Activated CD4-positive, alpha-beta T cell treated with anti-CD3 and anti-CD28 coated beads, Interleukin-2, amount 50 U/mL, for 24 hours (primary cell): ENCODE measurements around the gene NR5A1.

ENCODE experiments used
- DNase-seq, 2 donors: peaks; one replicate each; pipeline ENCODE4 v3.0.0-alpha.2; 2020; ENCODE audit warnings: low read depth in 1 of 2, low spot score in 1 of 2

NR5A1 gene

DNA sequence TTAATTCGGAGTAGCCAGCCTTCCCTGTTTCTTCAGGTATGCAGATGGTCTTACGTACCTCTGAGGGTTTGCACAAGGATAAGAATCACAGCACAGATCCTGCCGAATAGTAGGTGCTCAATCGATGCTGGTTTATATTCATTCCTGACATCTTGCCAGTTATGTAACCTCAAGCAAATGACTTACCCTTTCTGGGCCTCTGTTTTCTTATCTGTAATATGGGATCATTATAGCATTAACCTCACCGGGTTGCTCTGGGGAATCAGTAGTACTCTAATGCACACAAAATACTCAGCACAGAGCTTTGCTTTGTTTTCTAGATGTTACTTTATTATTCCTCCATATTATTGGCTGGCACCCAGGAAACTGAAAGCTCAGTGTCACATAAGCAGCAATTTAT is 7.7 kb upstream of the NR5A1 start:
- no peak for DNase-seq

GRCh38 chr9:124514125-124514524 is 6.9 kb upstream of the NR5A1 start:
- no peak for DNase-seq

- DNase-seq: no peak
These were observed 6.3 kb upstream of the NR5A1 start for GRCh38 chr9:124513376-124513994.

GRCh38 chr9:124512806-124513204 is 5.6 kb upstream of the NR5A1 start:
- no peak for DNase-seq

- DNase-seq: no peak
These were observed 4.9 kb upstream of the NR5A1 start for GRCh38 chr9:124511891-124512805.

DNA sequence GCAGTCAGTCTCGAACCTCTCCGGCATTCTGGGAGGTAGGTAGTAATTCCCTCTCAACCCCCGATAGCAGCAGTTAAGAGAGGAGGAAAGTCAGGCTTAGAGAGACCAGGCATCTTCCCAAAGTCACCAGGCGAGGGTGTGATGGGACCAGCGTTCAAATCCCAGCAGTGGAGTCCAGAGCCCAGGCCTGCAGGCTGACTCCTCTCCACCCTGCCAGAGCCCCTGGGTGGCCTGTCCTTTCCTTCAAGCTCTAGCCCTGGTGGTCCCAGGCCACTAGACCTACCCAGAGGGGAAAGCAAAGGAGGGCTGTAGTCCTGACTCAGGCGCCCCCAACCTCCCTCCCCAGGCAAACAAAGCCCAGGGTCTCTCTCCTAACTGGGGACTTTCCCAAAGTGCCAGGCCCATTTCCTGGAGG is 4.2 kb upstream of the NR5A1 start:
- no peak for DNase-seq

- no peak for DNase-seq
These were observed 3.6 kb upstream of the NR5A1 start for GRCh38 chr9:124510650-124511425.

DNA sequence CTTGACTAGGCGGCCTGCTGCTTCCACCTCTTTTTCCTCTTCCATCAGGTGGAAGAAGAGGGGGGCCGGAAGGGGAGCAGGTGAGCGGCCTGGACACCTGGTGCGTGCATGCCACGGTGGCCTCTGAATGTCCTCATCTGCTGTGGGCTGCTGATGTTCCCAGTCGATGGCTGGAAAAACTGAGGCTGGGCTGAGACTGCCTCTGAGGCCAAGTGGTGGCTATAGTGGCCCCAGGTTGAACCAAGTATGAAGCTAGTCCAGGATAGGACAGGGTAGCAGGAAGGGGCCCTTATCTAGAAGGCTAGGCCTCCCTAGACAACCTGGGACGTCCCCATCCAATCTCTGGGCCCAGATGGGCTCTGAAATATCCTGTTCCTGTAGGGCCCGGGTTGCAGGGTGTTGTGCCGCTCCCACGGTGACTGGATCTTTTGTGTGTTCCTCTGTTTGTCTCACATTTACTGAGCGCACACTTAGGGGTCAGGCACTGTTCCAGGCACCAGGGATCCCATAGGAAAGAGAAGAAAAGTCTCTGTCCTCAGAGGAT is 753 bp upstream of the NR5A1 start:
- no peak for DNase-seq

DNA sequence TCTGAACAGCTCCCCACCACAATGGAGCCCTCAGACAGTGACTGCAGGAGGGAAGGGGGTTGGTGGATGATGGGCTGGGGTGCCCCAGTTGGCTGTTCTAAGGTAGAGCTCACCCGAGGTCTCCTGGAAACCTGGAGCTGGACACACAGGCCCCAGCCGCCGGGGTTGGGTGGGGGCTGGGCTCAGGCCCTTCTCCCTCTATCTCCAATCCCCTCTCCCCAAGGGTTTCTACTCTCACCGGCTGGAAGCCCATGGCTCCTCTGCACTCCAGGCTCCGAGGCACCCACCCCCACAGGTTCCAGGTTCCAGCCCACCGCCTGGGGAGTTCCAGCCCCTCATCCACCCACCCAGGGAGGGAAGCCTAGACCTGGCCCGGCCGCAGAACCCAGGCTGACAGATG is 766 bp downstream of the NR5A1 start:
- no peak for DNase-seq

DNA sequence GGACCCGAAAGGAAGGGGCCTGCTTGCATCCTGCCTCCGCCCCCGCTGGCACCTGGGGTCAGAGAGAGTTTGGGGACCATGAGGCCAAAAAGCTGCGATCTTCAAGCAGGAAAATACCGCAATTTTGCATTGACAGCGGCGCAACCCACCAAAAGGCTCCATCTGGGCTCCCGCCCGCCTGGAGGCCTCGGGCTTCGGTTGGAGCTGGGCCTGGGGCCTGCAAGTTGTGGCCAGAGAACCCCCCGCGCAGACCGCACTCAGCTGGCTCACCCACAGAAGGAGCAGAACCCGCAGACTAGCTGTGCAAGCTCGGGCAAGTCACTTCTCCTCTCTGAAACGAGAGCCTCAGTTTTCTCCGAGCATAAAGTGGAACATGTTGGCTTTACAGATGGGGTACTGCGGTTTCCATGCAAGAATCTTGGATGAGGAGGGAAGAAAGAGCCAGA is 1.3 kb downstream of the NR5A1 start:
- no peak for DNase-seq

DNA sequence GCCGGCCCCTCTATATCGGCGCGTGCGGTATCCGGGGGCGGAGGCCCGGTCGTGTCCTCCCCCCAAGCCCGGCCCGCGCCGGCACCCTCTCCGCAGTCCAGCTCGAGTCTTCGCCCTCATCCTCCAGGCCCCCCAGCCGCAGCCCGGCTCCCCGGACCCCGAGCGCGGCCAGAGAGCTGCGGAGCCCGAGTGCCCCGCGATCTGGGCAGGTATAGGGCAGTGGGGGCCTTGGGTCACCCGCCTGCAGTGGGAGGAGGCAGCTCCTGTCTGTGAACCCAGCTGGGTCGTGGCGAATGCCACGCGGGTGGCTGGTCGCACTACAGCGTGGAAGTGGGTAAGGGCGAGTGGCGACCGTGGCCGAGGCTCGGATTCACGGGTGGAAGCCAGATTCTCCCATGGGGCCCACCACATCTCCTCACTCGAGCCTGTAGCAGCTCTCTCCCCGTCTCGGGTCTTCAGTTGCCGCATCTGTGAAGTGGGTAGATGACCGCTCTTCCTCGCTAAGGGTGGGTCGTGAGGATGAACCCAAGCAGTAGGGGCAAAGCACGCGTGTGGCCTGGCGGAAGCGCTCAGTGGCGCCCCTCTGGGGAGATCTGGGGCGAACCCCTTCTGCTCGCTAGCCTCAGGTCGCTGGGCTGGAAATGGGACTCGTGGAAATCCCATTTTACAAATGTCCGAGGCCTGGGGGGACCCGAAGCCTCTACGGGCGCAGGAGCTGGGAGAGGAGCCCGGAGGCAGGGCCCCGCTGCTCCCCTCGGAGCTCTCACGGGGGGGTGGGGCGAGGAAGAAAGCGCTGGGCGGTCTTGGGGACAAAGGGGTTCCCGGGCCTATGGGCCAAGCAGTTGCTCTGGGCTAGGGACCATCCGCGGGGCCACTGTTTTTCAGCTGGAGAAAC is 1.9 kb downstream of the NR5A1 start:
- no peak for DNase-seq

- DNase-seq: no peak
These were observed 2.6 kb downstream of the NR5A1 start for GRCh38 chr9:124504530-124505005.

DNA sequence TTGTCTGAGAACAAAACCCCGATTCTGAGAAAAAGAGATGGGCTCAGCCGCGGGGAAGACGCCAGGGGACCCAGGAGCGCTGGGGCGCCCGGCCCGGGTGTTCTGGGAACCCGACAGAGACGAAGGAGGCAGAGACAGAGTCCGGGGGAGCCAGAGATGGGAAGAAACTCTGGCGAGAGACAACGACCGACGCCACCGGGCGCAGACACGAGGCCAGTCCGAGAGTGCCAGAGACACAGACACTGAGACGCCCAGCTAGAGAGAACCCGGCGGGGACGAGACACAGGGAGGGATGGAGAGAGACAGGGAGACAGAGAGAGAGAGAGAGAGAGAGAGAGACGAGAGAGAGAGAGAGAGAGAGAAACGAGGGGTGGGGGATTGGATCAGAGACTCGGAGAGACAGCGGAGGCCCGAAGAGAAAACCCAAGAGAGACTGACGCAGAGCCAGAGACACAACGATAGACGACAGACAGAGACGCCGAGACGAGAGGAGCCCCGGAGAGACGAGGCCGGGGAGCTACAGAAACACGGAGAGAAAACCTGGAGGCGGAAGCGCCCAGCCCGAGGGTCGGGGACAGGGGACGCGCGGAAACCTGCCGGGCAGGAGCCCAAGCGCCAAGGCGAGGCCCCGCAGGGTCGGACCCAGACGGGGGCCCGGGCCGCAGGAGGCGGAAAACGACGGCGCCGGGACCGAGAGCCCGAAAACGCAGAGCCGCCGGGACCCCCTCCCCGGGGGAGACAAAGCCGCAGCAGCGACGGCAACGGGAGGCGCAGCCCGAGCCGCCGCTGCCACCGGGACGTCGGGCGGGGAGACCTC is 3.3 kb downstream of the NR5A1 start:
- DNase-seq: no peak

DNA sequence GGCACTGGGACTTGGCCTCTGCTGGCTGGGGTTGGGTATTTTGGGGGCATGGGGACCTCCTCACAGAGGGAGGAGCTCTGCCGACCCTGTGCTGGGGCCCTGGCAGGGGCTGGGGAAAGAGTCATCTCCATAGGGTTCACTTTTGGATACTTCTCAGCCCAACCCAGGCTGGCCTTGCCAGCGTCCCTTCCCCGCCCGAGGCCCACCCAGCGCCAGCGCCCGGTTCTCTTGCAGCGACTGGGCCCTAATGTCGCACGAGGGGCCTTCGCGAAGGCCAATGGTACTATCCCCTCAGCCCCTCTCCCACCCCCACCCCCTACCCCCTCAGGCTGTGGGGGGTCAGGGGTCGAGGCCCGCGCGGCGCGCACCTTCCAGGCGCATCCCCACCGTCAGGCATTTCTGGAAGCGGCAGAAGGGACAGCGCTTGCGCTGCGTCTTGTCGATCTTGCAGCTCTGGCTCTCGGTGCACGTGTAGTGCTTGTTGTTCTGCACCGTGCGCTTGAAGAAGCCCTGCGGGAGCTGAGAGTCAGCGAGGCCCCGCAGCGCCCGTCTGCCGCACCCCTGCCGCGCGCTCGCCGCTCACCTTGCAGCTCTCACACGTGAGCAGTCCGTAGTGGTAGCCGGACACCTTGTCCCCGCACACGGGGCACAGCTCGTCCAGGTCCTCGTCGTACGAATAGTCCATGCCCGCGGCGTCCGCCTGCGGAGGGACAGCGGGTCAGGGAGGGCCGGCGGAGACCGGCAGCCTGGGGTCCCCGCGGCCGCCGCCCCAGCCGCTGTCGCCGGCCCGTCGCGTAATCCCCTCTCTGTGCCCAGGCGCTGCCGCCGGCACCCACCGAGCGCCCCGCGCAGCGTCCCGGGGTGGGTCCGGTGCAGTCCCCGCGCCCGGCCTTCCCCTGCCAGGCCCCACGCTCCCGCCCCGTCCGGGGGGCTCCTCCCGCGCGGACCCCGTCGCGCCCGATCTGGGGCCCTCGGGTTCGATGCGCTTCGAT is 4.2 kb downstream of the NR5A1 start:
- DNase-seq: no peak

DNA sequence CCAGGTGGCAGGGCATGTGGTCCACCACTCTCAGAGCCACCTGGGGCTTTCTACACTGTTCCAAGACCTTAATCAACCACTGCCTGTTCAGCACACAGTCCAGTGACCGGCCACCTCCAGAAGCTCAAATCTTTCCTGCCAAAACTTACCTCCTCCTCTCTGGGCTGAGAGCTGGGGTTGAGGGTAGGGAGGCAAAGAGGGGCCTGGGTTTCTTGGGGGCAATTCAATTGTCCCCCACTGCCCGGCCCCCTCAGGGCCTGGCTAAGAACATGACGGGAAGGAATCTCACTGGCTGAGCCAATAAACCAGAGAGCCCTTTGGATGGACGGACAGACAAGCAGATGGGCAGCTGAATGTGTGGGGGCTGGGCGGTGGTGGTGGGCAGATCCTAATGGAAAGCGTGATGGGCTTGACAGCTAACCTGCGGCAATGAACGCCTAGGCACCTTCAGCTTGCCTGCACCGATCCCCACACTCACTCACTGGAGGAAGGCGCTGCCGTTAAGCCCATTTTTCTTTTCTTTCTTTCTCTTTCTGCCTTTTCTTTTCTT is 5.4 kb downstream of the NR5A1 start:
- no peak for DNase-seq

DNA sequence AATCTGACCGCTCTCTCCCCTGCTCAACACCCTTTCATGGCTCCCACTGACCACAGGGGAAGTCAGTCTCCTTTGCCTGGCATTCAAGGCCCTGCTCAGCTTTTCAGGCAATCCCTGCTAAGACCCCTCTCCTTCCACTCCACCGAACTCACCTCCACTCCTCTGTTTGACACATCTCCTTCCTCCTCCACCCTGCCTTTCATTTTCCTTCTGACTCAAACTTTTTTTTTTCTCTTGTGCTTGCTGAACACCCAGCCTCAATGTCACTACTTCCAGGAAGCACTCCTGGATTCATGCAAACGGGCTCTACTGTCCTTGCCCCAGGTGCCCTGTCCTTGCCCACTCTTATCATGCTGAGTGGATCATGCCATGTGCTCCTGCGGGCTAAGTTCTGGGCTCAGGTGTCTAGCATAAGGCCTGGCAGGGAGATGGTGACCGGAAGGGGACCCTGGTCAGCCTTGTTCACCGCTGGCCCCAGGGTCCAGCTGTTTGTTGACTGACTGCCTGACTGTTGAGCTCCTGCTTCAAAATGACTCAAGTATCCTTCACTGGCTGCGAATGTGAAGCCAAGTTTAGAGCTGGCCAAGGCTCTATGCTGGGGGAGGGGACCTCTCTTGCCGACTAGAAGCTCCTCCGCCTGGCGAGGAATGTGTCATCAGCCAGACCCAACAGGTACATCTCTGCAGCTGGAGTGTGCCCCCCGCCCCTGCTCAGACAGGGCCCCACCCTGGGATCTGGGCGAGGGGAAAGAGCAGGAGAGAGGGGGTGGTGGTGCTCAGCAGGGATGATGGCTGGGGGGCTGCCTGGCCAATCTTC is 6.2 kb downstream of the NR5A1 start:
- no peak for DNase-seq
